ENCODE data around the gene TMEM61.
"Not testable (repeated sequence)": the region's sequence is repeated elsewhere in the genome, so short reads cannot be mapped to it uniquely, and the experiment has no call there.

TMEM61 gene

DNA sequence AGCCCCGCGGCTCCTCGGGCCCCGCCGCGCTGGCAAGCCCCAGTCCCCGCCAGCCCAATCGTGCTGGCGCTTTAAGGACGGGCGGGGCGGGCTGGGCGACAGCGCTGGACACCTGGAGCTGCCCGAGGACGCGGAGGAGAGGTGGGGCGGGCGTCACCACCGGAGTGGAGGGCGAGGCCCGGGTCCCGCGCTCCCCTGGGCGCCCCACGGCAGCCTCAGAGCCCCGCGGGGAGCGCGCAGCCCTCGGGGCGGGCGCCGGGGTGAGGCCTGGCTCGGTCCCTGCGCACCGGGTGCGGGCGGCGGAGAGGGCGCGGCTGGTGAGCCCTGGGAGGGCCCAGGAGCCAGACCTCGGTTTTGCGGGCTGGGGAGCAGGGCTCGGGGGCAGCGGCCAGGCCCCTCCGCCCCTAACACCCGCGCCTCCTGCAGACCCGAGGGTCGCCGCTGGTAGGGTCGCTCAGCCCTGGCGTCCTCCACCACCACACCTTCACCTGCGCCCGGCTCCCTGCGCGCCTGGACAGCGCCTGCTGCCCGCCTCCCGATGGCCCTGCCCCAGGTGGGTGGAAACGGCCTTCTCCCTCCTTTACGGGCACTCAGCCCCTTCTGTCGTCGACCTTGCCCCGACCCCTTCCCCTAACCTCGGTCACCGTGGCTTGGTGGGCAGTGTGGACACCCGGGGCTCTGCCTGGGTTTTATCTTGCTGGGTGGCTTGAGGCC, at the start of gene TMEM61:
Gene TMEM61, plus strand, starts transcription at position 101 of the 714 bp plus-strand sequence. Its CDS starts 438 bp downstream, at position 539.
- DNase-seq: no peak

DNA sequence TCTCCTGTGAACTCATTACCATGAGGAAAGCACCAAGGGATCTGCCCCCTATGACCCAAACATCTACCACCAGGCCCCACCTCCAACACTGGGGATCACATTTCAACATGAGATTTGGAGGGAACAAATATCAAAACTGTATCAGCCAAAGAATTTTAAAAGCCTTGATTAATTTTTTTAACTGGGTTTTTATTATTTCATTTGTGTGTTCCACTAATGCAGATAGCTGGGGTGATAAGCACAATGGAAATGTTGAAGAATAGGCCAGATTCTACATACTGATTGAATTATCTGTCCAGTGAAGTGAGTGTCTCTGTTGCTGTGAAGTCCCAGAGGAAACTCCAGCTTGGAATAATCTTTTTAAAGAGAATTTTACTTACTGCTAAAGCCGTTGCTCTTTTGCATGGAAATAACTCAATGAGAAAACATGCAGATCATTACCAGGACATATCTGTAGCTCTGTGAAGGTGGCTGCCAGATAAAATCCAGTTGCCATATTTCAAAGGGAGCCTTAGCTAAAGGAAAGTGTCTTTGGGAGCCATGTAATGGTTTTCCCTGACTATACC, 49.1 kb upstream of the TMEM61 start:
- DNase-seq: no peak

DNA sequence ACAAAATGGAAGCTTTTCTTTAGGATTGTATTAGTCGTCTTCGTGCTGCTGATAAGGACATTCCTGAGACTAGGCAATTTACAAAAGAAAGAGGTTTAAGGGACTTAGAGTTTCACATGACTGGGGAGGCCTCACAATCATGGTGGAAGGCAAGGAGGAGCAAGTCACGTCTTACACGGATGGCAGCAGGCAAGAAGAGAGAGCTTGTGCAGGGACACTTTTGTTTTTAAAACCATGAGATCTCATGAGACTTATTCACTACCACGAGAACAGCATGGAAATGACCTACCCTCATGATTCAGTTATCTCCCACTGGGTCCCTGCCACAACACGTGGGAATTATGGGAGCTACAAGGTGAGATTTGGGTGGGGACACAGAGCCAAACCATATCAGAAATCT, 46.3 kb upstream of the TMEM61 start:
- DNase-seq: not testable (repeated sequence)

DNA sequence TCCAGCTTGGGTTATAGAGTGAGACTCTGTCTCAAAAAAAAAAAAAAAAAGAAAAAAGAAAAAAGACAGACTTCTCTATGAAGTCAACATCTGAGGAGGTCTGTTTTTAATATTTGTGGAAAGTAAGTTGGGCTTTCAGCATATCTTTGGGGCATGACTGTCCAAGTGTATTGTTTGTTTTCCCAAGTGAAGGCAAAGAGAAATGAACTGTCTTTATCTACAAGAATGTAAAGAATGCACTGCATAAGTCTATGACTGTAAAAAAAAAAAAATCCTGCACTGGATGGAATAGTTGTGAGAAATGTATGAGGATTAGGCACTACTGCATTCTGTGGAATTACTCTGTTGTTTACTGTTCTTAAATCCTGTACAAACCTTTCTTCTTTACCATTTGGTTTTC, 45.6 kb upstream of the TMEM61 start:
- no peak for DNase-seq

DNA sequence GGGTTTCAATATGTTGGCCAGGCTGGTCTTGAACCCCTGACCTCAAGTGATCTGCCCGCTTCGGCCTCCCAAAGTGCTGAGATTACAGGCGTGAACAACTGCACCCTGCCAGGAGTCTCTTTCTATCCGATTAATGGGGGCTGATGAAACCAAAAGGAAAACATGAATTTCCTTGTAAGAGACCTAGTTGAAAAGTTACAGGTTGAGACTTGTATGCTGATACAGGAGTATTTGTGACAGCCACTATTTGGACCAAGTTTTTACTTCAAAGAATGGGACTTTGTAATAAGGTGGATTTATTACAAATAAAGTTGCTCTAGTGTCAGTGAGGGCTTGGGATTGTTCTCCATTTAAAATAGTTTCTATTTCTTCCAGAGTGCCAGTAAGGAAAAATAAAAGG, 43.6 kb upstream of the TMEM61 start:
- DNase-seq: no peak

DNA sequence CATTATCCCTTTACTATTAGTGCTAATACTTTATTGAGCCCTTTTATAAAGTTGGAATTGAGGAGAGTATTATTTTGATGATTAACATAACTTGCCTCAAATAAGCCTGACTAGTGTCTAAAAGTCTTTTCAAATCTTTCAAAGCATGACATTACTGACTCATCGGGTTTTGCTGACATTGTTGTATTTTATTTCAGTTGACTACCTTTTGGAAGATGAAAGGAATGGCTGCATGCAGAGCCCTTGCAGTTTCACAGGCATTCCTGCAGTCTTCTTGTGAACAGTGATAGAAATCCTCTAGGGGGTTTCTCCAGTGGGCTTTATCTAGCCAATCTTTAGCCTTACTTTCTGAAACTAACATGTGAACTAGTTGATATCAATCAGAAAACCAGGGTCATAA, 43.0 kb upstream of the TMEM61 start:
- DNase-seq: no peak

DNA sequence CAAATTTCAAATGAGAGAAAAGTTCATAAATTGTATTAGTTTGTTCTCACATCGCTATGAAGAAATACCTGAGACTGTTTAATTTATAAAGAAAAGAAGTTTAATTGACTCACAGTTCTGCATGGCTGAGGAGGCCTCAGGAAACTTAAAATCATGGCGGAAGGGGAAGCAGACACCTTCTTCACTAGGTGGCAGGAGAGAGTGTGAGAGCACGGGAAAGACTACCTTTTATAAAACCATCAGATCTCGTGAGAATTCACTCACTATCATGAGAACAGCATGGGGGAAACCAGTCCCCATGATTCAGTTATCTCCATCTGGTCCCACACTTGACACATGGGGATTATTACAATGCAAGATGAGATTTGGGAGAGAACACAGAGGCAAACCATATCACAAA, 41.5 kb upstream of the TMEM61 start:
- DNase-seq: not testable (repeated sequence)

DNA sequence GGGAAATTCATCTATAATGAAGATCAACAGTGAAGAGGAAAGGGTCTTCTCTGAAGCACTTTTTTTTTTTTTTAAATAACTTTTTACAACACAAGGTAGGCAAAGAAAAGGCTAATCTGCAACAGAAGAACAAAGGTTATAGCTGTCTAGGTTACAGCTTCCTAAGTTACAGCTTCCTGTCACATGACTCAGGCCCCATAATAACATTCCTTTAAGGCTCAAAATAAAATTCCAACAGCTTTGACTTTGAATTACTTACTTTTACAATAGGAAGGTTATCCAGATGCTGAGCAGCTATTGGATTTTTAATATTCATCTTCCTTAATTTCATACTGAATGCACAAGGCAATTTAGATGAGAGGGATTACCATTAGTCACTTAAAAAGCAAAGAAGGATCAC, 40.4 kb upstream of the TMEM61 start:
- no peak for DNase-seq

DNA sequence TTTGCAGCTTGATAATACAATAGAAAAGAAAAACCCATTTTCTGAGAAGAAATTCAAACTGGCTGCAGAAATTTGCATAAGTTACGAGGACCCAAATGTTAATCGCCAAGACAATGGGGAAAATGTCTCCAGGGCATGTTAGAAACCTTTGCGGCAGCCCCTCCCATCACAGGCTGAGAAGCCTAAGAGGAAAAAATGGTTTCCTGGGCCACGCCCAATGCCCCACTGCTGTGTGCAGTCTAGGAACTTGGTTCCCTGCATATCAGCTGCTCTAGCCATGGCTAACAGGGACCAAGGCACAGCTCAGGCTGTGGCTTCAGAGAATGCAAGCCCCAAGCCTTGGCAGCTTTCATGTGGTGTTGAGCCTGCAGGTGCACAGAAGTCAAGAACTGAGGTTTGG, 37.5 kb upstream of the TMEM61 start:
- no peak for DNase-seq

DNA sequence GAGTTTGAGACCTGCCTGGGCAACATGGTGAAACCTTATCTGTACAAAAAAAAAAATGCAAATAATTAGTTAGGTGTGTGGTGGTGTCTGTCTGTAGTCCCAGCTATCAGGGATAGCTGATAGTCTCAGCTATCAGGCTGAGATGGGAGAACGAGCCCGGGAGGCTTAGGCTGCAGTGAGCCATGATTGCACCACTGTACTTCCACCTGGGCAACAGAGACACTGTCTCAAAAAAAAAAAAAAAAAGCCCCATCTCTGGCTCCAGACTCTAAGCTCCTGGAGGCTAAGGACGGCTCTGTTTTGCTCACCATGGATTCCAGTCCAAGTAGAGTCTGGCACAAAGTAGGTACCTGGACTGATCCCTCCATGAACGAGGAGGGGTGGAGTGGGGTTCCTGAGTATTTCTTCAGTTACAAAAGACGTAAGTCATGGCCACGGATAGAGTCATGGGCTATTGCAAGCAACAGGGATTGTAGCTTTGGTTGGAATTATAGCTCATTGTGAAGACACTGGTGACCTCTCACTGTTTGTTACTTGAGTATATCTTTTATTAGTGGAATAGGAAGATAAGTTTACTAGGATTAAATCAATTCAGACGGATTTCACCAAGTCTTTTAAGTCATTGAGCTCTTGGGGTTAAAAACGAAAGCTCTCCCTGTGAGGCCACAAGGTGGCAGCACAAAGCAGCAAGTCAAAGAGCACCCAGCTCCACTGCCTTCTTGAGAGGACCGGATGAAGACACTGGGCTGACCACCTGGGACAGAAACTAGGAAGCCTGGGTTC, 35.6 kb upstream of the TMEM61 start:
- DNase-seq: peak; percentile 68 to 87

DNA sequence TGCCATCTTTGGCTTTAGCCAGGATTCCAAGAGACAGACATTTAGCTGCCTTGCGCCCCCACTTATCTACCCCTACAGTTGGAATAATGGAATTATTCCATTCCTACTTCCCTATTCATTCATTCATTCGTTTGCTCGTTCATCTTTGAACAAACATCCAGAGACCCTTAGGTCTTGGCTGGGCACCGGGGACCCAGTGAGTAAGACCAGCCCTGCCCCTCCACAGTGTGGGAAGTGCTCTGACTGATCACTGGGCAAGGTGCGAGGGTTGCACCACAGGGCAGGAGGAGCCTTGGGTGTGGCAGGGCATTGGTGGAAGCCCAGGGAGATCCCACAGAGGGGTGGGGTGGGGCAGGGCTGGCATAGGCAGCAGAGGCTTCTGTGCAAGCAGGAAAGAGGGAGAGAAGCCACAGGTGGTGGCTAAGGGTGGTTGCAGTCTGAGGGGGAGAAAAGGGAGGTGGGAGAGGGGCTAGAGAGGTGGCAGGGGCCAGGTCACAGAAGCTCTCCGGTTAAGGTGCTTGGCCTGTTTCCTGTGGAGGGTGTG, 35.0 kb upstream of the TMEM61 start:
- DNase-seq: no peak

DNA sequence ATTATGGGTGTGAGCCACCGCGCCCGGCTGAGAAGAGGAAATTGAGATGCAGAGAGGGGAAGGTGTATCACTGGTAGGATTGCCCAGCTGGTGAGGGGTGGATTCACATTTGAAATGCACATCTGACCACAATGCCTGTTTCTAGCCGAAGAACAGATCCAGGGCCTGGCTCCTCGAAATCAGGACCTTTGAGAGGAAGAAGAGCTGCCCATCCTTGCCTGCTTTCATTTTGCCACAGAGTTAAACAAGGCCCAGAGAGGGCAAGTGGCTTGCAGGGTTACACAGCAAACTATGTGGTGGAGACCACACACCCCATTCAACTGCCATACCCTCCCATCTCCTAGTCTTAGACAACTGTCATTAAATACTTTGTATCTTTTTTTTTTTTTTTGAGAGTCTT, 32.9 kb upstream of the TMEM61 start:
- DNase-seq: no peak

DNA sequence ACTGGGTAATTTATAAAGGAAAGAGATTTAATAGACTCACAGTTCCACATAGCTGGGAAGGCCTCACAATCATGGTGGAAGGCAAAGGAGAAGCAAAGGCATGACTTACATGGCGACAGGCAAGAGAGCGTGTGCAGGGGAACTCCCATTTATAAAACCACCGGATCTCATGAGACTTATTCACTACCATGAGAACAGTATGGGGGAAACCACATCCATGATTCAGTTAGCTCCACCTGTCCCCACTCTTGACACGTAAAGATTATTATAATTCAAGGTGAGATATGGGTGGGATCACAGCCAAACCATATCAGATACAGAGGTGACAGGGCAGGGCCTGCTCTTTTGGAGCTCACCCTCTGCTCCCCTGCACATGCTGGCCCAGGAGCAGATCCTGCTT, 31.4 kb upstream of the TMEM61 start:
- peak; percentile 39 to 72 for DNase-seq

DNA sequence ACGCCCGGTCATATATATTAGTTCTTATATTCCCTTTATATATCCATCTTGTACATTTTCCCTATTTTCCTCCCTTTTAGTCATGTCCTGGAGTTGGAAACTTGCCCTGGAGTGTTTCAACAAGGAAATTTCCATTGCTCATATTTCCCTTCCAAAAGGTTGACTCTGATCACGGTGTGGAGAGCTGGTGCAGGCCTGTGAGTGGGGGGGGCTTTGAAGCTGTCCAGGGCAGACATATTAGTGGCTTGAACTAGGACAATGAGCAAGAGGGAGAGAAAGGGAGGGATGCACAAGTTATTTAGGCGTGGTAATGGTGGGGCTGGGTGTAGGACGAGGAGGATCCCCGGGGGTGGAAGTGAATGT, 30.4 kb upstream of the TMEM61 start:
- DNase-seq: no peak

DNA sequence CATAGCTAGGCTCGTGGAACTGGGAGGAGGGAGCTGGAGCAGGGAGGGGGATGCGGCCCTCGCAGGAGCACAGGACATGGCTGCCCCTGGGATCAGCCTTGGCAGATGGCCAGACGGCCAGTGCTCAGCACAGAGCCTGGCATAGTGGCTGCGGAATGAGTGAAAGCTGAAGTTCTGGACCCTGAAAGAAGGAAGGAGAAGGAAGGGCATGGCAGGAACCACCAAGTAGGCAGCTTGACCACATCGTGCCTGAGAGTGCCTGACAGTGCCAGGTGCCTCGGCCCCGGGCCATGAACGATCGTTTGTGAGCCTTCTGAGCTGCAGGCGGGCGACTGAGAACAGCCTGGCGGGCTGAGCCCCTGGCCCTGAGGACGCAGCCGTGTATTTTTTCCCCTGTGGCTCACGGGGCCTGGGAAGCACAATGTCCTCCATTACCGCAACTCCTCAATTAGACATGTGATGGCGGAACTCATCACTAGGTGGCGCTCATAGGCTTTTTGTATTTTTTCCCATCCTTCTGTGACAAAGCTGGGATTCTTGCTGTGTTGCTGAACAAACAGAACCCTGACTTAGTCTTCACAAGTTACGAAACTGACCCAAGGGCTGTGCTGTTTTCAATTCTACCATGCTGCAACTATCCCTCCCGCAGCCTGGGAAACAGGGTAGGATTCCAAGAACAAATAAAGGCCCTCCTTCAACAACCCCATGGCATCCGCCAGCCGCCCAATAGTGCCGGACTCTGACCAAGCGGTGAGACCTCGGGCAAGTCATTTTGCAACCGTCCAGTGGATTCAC, 29.9 kb upstream of the TMEM61 start:
- DNase-seq: peak; percentile 63 to 96

DNA sequence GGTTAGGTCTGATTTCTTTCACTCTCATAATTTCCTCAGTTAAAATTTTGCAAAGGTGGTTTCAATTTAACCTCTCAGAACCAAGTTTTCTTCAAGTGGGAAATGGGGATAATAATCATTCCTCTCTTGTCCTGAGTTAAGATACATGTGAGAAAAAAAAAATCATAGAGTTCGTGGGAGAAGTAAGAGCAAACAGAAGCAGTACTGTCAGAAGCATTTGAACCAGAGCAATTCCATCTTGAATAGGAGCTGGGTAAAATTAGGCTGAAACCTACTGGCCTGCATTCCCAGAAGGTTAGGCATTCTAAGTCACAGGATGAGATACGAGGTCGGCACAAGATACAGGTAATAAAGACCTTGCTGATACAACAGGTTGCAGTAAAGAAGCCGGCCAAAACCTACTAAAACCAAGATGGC, 28.6 kb upstream of the TMEM61 start:
- no peak for DNase-seq

DNA sequence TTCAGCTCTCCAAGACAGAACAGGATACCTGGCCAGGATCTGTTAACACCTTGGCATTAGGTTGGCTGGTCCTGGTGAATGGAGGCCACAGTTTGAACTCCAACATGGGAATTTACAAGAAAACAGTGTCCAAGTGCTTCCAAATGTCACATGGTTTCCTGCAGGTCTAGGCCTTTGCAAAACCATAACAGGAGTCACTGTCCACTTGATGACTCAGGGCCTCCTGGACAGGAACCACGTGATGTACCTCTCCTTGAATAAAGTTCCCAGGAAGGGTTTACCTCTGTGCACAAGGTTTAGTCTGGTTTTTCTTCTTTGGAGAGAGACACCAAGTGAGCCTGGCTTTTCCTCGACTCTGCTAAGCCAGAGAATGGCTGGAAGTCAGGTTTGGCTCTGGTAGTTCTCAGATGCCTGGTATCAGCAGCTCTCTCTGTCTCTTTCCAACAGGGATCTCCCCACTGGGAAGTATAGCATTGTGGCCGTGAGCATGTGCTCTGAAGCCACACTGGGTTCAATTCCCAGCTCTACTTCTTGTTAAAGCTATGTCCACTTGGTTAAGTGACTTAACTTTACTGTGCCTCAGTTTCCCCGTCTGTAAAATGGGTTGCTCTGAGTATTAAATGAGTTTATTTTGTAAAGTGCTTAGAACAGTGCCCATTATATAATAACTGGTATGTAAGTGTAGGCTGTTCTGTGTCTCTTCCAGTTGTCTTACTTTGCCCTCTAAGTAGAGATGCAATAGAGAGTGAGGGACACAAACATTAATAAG, 27.3 kb upstream of the TMEM61 start:
- no peak for DNase-seq

DNA sequence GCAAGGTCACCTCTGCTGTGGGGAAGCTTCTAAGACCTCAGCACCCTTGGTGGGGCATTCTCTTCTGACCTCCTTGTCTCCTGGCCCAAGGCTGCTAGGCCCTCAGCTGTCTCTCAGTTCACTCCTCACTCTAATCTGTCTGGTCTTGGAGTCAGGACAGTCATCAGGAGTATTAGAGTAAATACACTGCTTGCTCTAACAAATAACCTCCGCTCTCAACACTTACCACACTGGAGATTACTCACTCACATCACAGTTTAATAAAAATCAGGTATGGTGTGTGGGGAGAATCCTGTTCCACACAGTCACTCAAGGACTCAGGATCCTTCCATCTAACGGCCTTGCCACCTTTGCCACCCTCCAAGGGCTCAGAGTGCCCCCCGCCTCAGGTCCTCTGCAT, 26.6 kb upstream of the TMEM61 start:
- no peak for DNase-seq

DNA sequence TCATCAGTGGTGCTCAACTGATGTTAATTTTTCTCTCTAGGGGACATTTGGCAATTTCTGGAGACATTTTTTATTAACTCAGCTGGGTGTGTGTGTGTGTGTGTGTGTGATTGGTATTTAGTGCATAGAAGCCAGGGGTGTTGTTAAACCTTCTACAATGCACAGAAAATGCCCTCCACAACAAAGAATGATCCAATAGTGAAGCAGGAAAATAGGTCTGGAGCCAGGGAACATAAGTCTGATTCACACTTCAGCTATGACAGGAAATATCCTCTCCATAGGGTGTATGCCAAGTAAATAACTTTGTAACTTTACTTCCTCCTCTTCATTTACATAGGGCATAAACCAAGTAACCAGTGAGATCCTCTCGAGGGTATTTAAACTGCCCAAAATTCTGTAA, 25.1 kb upstream of the TMEM61 start:
- DNase-seq: no peak

DNA sequence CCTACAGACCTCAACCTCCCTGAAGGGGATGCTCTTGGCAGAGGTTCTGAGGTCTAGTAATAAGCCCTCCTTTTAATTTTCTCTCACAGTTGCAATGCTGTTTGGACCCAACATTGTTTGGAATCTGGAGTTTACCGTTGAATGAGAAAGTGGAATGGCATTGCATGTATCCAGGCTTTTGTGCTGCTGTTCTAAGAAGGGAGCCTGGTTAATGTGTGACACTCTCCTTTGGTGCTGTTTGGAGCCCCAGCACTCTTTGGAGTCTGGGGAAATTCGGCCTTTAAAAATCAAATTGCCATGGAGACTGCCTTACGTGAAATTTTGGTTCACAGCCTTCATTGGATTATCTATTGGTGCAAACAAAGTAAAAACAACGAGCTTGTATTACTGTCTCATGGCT, 23.7 kb upstream of the TMEM61 start:
- no peak for DNase-seq

DNA sequence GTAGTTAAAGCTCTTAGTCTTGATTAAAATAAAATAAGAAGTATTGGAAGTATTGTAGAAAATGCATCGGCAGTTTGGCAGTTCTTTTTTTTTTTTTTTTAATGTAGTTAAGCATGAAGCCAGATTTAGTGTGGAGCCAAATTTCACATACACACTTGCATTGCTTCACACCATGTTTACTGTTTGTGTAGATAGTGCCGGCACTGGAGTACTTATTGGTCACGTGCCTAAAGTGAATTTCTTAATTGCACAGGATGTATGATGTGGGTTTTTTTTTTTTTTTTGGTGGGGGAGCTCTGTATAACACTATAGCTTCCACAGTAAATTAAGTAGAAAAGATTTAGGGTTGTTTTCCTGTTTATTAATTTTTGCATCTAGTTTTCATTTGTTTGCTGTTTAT, 21.2 kb upstream of the TMEM61 start:
- no peak for DNase-seq

All from inflammatory macrophage treated with lipopolysaccharide for 1 hour (primary cell).